NAMALWA (cell line): ENCODE results near the gene ABHD2.
A peak's percentile ranks its signal among the peaks of the same experiment; 100 is the strongest.
"Not testable (repeated sequence)": the region's sequence is repeated elsewhere in the genome, so short reads cannot be mapped to it uniquely, and the experiment has no call there.

ENCODE experiments used
- DNase-seq: peaks from one replicate; pipeline ENCODE4 v3.0.0-alpha.2; 2015; ENCODE audit warnings: low spot score

The ABHD2 gene

GRCh38 chr15:89075101-89075640, 13.1 kb upstream of the ABHD2 start:
- DNase-seq, result no peak

DNA sequence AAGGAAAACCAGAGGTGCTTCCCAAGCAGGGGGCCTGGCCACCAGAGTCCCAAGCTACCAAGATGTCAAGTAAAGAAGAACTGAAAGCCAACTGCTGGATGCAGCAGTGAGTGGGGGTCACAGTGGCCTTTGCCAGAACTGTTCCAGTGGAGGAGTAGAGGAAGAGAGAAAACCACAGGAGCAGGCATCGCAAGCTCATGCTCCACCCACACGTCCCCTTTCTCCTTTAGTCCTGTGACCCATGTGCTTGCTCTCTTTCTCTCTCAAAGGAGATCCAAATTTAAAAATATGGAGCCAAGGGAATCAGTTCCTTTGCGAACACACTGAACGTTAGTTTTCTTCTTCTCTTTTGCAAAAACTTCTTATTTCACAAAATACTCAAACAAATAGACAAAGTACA, 12.4 kb upstream of the ABHD2 start:
- no peak for DNase-seq

DNA sequence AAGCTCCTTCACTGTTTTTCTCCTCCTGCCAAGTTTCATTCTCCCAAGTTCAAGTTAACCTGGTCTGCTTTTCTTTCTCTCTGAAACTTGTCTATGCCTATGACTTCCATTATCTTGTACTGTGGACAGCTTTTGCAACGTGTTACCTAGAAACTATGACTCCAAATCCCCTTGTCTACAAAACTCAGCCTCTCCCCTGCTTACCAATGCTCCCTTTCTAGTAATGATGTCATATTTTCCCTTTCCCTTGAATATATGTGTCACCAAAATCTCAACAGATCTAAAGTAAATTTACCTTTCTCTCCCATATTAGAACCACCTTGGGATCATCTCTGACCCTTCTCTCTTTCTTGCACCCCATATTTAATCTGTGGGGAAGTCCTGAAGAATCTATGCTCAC, 10.5 kb upstream of the ABHD2 start:
- no peak for DNase-seq

DNA sequence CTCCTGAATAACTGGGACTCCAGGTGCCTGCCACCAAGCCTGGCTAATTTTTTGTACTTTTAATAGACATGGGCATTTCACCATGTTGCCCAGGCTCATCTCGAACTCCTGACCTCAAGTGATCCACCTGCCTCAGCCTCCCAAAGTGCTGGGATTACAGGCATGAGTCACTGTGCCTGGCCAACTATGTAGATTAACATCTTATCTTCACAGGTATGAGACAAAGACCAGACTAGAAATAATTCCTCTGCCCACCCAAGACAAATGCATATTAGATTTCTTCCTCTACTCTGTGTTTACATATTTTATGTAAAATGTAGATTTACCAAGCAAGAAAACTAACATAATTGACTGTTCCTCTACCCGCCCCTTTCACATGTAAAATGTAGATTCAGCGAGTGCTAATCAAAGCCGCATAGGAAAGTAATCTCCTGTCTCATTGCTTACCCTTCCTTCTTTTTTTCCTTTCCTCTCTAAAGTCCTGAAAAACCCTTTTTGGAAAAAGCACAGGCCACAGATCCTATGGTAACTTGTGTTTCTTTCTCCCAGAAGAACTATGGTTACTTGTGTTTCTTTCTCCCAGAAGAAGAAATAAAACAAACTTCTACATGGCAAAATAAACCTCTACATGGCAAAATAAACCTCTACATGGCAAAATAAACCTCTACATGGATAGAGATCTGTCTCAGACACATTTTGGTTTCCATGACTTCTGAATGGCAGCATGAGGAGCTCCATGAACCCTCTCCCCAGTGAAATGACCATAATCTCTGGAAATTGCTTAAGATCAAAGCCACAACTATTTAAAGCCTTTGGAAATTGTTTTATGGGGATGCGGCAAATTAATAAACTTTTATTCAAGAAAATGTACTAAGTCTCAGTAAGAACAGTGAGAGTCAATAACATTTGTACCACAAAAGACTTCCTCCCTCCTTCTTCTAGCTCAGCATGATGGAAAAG, 9.1 kb upstream of the ABHD2 start:
- no peak for DNase-seq

- no peak for DNase-seq
Measured at GRCh38 chr15:89081878-89082277, 6.4 kb upstream of the ABHD2 start.

DNA sequence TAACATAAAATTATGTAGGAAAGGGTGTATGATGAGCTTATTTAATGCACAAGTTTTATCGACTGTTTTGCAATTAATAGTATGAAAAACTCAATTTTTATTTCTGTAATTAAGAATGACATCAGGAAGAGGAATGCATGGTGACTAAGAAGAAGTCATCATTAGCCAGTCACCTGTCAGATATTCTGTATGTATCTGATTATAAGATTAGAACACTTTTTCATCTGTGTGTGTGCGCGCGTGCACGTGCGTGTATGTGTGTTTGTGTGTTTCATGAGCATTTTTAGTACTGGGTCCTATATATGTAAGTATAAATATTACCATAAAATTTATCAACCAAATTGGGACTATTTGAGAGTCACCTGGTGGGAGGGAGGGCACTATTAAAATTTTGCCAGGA, 5.0 kb upstream of the ABHD2 start:
- DNase-seq, result no peak

- DNase-seq, result no peak
Measured at GRCh38 chr15:89085289-89085926, 2.8 kb upstream of the ABHD2 start.

- DNase-seq, result not testable (repeated sequence)
Measured at GRCh38 chr15:89085933-89086332, 2.3 kb upstream of the ABHD2 start.

GRCh38 chr15:89086390-89086789, 1.9 kb upstream of the ABHD2 start:
- DNase-seq, result not testable (repeated sequence)

GRCh38 chr15:89087161-89087829, 961 bp upstream of the ABHD2 start:
- DNase-seq, result no peak

- DNase-seq, result no peak
Measured at GRCh38 chr15:89088605-89089315, 504 bp downstream of the ABHD2 start.

DNA sequence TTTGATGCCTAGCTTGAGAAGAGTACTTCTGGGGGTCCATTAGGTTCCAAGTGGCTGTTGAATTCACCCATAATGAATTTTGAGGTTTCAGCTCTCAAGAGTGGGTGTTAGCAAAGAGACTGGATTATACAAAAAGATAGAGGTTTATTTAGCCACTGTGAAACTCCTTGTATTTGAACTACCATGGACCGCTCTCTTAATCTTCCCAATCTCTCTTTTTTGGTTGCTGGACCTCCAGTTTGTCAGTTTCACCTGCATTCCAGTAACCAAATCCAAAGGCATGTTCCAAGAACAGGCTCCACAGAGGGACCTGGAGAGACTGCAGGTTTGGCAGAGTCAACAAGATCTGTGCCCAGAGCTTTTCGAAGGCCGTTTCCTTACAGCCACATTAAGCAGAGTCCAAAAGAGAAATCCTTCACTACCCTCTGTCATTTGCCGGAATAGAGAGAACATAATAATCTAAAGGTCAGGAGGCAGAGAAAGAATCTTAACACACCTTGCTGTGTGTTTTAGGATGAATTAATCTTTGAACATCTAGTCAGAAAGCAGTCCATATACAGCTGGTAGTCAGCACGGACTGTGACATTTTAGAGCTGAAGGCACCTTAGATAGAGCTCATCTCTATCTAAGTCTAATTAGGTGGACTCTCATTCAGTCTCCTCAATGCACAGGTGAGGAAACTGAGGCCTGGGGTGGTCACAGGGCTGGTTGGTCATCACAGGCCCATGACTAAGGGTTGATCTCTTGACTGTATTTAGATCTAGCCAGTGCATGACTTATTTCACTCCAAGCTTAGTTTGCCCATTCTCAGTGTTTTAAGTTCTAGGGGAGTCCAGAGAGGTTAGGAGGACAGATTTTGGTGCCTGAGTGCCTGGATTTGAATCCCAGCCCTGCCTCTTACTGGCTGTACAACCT, 1.3 kb downstream of the ABHD2 start:
- peak; percentile 14 for DNase-seq

DNA sequence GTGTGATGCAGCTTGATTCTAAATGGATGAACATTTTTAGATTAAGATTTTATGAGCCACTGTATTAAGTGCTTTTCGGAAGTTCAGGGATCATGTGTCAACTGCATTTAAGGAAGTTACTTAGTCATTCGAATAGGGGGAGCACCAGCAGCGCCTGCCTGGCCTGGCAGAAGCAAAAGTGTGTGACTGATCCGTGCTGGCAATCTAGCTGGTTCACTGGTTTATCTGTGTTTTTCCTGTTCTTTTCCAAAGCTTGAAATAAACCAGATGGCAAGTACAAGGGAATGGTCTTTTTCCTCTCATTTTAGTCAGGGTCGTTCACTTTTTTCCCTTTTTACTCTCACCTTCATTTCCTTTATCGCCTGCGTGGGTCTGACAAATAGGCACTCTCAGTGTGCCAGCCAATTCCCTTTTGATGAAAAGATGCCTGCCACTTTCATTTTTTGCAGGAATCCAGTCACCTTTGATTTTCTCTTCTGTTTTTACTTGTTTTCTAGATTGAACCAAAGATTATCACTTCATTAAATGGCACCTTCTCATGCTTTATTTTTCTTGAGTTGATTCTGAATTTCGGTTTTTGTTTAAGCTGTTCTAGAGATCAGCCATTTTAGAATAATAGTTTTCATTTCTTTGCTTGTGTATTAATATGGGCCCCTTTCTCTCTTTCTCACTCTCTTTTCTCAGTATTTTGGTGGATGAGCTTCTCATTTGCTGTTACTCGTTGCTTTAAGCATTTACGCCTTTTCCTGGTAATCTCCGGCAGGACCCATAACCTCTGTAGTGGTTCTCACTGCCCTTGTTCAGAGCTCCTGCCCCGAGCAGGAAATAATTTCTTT, 2.8 kb downstream of the ABHD2 start:
- peak; percentile 62 for DNase-seq

DNA sequence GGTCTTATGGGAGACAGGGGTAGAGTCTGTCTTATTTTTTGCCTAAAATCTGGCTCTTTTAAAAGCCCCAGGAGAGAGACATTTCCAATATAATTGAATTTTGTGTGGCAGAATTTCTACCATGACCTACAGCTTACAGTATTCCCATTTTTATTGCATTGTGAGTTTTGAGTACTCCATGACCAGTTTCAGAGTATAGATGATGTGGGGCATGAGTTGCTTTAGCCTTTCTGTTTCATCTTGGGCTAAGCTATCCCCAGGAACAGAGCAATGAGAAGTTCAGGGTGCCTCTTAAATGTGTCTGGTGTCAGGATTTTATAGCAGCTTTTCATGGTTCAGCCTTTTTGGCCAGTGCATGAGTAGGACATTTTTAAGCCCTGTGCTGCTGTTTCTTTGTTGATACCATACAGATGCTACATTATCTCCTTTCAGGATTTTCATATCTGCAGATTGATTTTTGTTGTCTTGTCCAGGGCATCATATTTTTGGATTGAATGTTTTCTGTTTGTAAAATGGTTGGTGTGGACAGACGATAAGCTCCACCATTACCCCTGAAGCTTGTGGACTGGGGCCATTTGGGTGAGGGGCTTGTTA, 3.5 kb downstream of the ABHD2 start:
- no peak for DNase-seq

DNA sequence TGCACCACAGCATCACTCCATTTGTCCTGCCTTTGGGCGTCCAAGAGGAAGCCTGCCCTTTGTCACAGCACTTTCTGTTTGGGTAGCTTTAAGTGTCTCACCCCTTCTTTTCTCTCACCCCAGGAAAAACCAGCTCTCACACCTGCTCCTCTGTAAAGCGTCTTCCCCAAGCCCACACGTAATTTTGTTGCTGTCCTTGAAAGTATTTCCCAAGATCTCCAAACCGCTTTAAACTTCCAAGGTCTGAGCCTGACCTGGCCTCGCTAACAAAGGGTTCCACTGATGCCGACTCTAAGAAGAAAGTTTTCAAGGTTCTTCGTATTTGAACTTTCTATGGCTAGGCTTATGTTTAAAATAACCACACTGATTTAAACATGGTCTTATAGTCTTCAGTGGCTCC, 5.3 kb downstream of the ABHD2 start:
- no peak for DNase-seq

DNA sequence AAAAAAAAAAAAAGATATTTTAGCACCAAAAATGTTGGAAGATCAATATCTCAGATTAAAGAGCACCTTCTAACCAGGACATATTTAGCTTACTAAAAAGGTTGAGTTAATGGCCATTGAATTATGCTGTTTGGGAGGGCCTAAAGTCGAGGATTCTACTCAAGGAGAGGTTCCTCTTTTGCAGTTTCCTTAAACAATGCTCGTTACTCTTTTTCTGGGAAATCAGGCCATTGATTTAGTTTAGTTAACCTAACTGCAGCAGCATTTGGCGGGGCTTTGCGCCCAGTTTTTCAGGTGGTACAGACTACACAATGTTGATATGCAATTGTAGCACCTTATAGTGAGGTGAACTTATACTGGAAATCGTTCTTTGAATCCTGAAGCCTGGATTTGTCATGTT, 6.8 kb downstream of the ABHD2 start:
- no peak for DNase-seq

DNA sequence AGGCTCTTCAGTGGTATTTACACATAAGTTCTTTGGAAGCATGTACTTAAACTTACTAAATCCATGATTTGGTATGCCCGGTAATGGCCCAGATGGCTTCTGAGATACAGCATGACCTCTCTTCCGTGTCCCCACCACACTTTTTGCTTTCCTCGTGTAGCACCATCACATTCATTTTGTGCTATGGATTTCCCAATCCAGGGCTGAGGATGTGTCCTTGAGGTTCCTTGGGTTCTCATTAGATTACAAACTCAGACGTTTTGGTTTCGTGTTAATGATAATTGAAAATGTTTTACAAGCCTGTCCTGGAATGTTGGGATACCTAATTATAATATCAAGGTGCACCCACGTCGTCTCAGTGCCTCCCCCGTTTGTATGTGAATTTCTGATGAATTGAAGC, 7.3 kb downstream of the ABHD2 start:
- DNase-seq, result no peak

DNA sequence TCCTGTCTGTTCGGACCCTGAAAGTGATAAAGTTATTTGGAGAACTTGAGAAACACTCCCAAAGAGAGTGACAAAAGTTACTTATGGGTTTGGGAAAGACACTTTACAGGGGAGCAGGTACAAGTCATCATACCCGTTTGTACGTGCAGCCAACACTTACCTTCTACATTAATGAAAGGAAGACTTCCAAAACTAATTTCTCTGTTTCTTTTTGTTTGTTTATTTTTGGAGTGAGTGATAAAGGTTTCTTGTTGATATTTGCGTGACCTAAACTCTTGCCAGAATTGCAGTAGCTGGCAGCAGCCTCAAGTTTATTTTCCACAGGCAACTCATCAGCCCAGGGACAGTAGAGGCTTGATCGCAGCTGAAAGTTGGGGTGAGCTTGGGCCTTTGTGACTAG, 8.4 kb downstream of the ABHD2 start:
- no peak for DNase-seq

DNA sequence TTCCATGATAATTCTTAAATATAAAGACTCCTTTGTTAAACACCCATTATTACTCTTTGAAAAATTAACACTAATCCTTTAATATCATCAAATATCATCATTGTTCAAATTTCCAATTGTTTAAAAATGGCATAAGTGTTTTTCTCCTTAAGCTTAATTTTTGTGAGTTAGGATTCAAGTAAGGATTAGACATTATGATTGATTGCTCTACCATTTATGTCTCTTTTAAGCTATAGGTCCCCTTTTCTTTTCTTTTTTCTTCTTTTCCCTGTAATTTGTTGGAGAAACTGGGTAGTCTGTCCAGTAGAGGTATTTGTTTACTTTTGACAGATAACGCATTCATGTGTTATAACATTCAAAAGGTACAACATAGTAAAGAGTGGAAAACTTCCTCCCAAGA, 9.1 kb downstream of the ABHD2 start:
- no peak for DNase-seq

GRCh38 chr15:89098281-89098680, 10.0 kb downstream of the ABHD2 start:
- no peak for DNase-seq
